Bone marrow (tissue), 2 donors: ENCODE measurements around the gene INO80D.
"Not testable (repeated sequence)": the region's sequence is repeated elsewhere in the genome, so short reads cannot be mapped to it uniquely, and the experiment has no call there.

Experiments used
- DNase-seq, 2 donors: peaks; one replicate each; lab custom pipeline; 2025; lab: John Stamatoyannopoulos, UW

INO80D gene

GRCh38 chr2:205976934-205977659 is 108.9 kb downstream of the INO80D start:
- DNase-seq, result not testable (repeated sequence)

DNA sequence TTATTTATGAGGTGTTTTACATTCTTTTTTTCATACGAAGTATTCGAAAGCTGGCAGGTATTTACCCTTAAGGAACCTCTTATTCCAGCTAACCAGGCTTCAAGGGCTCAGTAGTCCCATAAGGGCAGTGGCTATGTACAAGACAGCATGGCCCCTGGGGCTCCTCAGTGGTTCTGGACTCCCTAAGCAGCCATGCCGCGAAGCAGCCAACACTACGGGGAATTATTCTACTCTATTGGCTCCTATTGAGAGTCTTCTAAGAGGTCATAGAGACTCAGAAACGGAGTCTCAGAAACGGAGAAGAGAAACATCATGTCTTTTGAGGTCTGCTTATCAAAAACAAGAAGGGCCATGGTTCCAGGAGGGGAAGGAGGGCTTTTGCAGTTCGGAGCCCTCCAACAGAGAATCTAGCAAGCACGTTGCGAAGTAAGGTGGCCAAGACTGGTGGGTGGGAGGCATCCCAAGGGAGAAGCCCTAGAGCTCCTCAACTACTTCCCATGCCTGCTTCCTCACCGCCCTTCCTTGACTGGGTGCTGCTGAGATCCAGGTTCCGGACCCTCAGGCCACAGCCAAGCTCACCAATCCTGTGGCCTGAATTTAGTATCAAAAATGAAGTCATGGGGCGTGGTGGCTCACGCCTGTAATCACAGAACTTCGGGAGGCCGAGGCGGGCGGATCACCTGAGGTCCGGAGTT is 109.7 kb downstream of the INO80D start:
- no peak for DNase-seq

GRCh38 chr2:205975082-205975949 is 110.7 kb downstream of the INO80D start:
- no peak for DNase-seq

- no peak for DNase-seq
Measured at GRCh38 chr2:205972113-205972512, 113.9 kb downstream of the INO80D start.

DNA sequence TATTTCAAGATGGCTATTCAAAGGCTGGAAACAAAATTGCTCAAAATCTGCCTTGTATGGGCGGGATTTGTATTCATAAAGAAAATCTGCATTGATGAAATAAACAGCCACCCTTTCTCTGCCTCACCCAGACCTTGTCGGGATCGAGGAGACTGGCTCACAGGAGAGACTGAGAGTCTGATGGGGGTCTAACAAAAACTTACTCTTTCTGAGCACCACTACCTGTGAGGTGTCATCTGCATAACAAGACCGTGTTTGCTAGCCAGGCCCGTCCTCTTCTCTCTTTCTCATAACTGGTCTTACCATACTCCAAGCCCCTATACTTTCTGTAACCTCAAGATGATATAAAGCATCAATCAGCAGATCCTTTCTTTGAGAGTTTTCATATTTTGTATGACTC is 115.6 kb downstream of the INO80D start:
- DNase-seq, result no peak

DNA sequence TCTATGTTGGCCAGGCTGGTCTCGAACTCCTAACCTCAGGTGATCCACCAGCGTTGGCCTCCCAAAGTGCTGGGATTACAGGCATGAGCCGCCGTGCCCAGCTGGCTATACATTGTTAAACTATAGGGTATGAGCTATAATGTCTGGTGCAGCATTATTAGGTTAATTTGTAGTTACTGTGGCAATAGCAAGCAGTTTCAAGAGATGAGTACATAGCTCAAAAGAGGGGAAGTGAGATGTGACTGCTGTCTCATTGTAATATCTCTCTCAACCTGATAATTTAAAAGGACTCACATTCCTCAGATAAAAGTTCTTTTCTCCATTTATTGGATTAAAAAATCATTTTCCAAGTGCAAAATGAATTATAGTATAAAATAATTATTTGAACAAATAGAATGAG is 116.4 kb downstream of the INO80D start:
- DNase-seq, result no peak

DNA sequence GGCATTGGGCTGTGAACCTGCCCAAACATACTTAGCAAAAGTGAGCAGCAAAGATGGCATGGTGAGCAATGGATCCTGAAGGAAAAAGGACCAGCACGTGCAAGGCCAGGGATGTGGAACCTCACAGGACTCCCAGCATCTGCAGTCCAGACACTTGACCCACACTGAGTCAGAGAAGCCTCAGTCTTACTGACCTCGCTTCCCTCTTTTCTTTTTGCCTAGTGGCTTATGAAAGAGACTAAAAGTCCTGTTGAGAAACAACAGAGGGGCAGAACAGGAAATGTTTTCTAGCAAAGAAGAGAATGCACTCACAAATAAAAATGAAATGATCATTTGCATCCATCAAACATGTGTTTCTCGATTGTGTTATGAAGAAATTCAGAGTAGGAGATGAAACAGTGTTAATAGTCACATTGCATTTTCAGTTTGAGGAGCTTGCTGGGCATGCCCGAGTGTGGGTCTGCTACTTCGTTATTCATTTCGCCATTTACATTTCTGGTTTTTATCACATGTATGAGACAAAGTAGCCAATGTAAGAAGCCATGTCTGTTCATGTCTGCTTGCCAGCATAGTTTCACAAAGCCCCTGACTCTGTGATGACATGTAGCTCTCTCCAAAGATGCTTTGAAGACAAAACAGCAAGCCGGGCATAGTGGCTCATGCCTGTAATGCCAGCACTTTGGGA is 118.4 kb downstream of the INO80D start:
- no peak for DNase-seq

- DNase-seq, result no peak
Measured at GRCh38 chr2:205965707-205966106, 120.3 kb downstream of the INO80D start.

GRCh38 chr2:205964111-205964761 is 121.7 kb downstream of the INO80D start:
- no peak for DNase-seq

GRCh38 chr2:205959521-205959920 is 126.5 kb downstream of the INO80D start:
- no peak for DNase-seq

- DNase-seq, result no peak
Measured at GRCh38 chr2:205957452-205958154, 128.4 kb downstream of the INO80D start.

DNA sequence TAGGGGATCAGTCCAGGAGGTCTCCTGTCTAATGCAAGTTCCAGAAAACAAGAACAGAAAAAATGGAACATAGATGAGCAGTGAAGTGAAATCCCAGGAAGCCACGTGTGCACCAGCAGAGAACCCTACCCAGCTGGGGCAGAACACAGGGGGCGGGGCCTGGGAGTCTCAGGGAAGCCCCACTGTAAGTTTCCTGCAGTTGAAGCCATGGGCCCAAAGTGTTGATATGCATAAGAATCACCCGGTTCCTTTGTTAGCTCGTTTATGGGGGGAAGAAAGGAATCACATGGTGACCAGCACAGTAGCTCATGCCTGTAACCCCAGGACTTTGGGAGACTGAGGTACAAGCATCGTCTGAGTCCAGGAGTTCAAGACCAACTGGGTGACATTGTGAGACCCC is 131.3 kb downstream of the INO80D start:
- no peak for DNase-seq

DNA sequence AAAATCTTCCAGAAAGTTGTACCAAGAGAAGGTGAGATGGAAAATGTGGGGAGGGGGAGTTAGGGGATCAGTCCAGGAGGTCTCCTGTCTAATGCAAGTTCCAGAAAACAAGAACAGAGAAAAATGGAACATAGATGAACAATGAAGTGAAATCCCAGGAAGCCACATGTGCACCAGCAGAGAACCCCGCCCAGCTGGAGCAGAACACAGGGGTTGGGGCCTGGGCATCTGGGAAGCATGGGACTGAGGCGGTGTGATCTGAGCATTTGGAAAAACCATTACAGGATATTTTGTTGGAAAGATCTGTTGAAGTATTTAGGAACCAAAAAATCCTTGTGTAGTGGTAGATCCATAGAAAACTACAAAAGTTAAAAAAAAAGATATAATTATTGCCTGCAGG is 133.7 kb downstream of the INO80D start:
- DNase-seq, result no peak

DNA sequence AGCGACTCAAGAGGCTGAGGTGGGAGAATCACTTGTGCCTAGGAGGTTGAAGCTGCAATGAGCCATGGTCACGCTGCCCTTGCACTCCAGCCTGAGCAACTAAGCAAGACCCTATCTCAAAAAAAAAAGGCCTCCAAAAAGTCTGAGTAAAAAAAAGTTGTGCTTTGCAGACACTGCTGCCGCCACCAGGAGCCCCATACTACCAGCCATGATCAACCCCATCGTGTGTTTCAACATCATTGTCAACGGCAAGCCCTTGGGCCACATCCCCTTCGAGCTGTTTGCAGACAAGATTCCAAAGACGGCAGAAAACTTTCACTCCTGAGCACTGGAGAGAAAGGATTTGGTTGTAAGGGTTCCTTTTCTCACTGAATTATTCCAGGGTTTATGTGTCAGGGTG is 137.1 kb downstream of the INO80D start:
- DNase-seq, result no peak

- no peak for DNase-seq
Measured at GRCh38 chr2:205948496-205948837, 137.5 kb downstream of the INO80D start.

- peak; percentile 7 to 8 for DNase-seq
Measured at GRCh38 chr2:205947621-205948495, 138.1 kb downstream of the INO80D start.

DNA sequence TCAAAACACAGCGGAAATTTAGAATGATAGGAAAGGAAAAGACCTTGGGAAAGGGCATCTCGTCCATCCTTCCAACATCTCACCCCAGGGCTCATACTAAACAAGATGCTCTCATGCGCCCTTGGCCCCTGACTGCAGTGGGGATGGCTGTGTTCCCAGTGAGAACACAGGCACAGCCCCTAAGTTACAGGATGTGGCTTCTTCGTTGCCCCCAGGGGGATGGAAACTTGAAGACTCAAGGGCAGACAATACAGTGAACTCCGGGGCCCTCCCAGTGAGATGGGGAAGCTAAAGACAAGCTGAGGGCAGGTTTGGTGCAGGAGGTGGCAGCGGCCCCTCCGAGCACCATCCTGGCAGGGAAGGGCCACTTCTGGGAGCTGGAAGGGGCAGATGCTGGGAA is 139.7 kb downstream of the INO80D start:
- no peak for DNase-seq
